NCI-H2107 treated with DMSO at 0.1 percent for 48 hours (cell line): ENCODE data around the gene SOX6.

Experiments
- DNase-seq: peaks from one replicate; lab custom pipeline; 2025; ENCODE audit not compliant: unreplicated experiment; lab: John Stamatoyannopoulos, UW

SOX6 gene

DNA sequence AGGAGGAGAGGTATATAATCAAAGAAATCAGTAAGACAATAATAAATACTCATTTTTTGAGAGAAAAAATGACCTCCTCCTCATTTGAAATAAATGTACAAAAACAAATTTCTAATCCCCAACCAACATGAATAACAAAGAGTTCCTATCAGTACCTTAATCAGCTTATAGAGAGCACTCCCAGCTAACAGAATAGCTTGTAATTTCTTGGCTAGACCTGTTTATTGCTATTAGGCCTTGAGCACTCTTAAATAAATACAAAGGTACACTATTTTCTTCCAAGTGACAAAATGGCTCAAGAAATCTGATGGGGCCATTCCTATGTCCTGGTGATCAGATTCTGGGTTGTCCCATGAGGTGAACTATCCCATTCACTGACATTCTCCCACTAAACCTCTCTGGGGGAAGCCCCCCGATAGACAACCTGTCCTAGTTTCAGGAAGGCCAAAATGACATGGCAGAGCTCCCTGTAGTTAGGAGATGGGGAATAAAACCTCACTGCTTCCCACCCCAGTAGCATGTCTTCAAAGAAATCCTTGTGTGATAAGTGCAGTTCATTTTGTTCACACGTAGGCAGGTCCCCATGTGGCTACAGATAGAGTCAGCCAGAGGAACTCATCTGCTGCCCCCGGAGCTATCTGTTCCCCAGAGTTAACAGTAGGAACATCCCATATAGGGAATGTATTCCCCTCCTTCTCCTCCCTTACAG lies 385.7 kb downstream of the SOX6 start:
- DNase-seq: no peak

DNA sequence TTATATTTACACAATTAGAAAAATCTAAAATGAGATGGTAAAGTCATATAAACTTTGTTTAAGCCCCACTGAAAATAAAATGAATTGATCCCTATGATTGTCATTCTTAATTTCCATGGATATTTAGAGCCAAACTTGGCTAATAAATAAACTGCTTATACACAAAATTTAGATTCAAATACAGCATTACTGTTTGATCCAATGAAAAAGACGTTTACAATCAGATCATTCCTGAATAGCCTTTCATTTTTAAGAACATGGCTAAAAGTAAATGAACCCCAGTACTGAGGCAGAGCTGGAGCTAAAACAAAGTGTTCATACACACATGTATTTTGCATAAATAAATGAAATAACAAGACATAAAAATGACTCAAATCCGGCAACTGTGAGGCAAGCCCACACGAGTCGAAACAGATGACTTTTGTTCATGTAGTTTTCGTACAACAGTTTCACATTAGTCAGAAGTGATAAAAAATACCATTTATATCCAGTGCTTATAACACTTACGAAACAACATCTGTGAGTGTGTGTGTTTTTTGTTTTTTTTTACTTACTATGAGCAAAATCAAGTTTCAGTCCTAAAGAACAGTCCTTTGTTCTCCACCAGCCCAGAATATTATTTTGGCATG lies 386.5 kb downstream of the SOX6 start:
- no peak for DNase-seq

DNA sequence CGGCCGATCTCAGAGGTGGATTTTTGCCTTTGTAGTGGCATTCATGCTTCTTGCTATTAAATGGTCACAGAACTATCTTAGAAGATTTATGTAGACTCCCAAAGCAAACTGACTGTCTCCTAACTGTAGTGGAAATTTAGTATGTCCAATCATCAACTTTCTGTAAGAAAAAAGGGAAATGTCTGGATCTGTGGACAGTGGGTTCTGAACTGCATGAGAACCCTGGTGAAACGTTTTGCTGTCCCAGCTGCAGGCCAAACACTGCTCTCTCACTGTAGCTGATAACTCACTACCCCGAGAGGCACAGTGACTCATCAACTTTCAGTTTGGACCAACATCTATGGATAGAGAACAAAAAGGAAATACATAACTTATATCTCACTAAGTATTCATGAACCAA lies 387.1 kb downstream of the SOX6 start:
- peak; percentile 61 for DNase-seq

DNA sequence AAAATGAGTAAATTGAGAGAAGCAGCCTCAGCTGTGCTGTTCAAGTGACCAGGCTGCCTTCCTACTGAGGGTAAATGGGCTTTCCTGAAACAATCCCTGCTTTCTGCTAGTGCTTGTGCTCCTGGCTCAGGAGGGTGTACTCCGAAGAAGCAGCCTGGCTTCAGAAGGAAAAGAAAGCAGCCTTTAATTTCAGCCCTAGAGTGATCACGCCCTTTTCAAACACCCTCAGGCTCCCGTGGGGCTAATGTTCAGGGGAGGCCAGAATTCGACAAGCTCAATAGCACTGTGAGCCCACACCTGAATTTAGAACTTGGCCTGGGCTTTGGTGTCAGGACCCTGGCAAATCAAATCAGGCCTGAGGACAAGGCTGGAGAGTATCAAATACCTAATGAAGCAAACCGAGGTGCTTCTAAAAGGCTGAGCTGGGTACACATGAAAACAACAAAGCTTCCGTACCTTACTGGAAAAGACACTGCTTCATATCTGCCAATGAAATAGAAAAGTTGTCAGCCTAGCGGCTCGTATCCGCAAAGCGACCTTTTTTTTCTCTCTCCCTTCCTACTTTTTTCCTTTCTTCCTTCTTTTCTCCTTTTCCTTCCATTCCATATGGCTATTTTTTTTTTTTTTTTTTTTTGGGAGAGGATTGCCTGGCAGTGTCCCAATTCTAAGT lies 387.8 kb downstream of the SOX6 start:
- DNase-seq: peak; percentile 42

DNA sequence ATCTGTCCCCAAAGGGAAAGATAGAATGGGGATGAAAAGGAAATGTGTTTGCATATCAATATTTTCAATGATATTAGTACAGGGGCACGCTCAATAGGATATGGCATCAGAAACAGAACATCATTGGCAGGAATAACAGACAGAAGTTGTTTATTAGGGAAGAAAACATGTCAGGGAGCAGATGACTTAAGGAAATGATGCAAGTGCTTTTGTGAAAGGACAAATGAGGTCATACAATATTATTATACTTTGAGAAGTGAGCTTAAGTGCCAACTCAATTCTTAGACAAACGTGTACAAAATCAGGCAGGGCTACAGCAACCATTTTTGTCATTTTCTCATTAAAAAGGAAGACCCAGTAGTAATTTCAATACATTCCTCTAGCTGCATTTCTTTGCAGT lies 388.4 kb downstream of the SOX6 start:
- no peak for DNase-seq

DNA sequence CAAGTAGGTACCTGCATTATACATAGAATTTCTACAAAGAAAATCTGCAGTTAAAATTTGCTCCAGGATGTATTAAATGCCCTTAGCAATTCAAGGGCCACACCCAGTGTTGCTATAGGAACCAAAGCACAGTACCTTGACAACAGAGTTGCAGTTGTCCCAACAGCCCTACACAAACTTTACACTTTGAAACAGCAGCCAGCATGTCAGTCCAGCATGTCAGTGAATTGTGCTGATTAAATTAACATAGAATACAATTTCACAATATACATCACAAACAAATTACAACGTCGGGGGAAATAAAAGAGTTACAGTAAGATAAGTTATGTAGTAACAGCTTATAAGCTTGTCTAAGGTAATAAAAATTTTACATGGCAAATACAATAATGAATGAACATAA lies 389.2 kb downstream of the SOX6 start:
- DNase-seq: no peak

DNA sequence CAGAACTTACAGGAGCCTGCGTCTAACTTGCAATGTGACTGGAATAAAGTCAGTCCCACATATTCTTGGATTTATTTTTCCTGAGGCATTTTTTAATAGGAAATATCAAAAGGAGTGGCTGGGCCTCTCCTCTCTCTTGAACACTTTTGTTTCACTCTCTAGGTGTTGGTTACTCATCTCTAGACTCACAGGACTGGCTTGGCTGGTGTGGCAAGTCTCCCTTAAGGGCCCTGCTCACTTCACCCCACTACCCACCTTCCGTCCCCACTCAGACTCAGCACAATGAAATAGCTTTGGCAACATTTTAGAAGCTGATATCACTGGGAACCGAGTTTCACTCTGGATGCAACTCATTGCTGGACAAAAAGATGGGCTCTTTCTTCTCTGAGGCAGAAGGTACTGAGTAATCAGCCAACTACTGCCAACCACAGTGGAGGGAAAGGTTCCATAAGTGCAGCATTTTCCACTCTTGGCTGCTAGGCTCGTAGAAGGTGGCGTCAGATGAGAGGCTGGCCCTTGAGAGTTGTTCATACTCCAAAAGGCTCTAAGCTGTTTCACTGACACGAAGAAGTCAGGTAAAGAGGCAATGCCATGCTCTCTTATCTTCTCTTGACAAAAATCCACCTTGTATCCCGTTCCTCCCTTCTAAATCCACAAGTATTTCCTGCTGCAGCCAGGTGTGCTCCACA lies 390.6 kb downstream of the SOX6 start:
- DNase-seq: no peak

DNA sequence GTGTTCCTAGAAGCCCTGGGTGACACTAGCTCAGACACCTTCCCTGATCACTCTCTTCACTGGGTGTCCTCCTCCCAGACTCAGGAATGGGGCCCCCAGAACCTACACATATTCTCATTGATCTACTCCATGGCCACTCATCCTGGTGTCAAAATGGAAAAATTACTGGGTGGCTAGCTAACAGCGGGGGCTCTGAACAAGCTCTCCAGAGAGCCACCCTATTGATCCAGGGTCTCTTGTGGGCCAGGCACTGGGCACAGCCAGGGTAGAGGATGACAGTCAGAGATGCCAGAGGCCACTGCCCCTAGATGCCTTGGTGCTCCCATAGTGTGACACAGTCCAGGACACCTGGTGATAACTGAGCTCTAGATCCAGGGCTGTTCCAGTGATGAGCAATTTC lies 393.1 kb downstream of the SOX6 start:
- DNase-seq: no peak

DNA sequence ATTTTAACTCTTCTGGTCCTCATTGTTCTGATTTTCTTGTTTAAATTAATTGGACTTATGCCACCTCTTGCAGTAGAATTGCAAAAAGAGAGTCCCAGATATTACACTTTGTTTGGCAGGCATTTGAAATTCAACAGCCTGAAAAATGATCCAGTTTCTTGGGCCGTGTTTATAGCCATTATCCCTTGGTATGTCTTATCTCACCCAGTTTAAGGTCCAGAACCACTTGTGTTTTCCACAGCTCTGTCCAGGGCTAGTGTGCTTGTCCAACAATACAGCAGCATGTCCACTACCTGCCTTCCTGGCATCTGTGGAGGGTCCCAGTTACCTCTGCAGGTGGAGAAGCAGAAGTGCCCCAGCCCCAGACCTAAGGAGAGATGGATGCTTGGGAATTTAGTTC lies 397.4 kb downstream of the SOX6 start:
- no peak for DNase-seq

DNA sequence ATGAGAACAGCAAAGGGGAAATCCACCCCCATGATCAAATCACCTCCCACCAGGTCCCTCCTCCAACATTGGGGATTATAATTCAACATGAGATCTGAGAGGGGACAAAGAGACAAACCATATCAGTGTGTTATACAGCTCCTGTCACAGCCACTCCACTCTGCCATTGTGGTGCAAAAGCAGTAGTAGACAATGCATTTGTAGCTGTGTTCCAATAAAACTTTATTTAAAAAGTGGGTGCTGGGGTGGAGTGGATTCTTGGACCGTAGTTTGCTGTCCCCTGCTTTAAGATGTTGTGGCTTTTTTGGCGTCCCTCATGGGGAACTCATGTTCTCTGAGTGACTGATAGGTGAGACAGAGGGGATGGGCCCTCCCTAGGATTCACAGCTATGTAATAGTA lies 399.1 kb downstream of the SOX6 start:
- DNase-seq: no peak

DNA sequence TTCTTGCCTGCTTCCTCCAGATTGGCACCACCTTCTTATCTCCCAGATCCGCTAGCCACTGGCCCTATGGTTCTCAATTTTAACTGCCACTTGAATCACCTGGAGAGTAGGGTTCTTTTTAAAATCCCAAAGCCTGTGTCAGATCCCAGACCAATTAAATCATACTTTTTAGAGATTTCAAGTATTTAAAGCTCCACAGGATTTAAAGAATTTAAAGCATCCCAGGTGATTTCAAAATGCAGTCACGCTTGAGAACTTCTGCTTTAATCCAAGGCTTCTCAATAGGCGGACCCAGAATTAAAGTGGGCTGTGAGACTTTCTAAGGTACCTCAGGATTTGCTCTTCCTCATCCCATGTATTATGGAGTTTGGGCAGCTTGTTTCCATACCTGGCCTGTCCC lies 400.0 kb downstream of the SOX6 start:
- DNase-seq: no peak

DNA sequence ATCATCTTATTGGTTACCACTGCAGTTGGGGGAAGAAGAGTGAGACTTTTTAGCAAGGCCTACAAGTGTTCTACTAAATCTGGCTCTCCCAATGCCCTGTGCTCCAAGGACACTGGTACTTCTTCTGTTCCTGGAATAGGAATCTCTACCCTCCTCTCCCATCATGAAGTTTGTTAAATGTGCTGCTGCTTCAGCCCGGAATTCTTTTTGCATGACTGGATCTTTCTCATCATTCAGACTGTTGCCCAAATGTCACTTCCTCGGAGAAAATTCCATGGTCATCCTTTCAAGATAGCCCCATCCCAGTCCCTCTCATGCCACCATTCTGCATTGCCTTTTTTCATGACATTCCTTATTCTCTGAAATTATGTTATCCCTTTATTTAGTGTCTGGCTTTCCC lies 400.8 kb downstream of the SOX6 start:
- DNase-seq: no peak

DNA sequence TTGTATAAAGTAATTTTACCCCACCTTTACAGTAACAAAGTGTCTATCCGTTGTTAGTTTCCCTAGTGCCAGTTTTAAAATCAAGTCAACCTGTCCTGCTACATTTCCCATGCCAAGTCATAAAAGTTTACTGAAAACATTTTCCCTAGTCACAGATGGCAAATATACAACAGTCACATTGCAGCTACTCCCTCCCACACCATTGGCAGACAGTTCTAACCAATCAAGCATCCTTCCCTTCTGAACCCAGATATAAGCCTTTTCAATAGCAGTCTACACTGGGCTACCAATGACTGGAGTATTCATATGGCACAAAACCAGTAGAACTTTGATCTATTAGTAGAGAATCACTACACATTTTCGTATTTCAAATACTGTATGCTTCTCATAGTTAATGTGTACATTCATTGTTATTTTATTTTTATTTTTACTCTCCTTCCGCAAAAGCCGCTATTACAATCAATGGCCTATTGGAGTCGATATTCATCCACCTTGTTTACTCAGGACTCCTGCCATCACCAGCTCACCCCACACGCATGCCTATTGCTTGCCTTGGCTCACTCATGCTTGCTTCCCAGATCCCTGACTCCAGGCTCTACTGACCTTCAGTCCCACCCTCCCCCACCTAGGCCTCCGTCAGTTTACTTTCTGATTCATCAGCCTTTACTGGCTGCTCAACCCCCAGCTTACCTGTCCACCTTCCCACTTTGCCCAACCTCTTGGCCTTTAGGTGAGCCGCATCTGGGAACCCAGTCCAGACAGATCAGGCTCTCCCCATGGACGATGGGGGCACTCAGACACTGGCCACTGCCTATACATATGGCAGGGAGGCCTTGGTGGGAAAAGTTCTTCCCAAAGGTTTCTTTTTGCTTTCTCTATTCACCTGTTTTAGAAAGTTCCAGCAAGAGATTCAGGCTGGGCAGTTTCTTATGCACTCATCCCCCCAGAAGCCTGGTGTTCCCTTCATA lies 408.4 kb downstream of the SOX6 start:
- no peak for DNase-seq

DNA sequence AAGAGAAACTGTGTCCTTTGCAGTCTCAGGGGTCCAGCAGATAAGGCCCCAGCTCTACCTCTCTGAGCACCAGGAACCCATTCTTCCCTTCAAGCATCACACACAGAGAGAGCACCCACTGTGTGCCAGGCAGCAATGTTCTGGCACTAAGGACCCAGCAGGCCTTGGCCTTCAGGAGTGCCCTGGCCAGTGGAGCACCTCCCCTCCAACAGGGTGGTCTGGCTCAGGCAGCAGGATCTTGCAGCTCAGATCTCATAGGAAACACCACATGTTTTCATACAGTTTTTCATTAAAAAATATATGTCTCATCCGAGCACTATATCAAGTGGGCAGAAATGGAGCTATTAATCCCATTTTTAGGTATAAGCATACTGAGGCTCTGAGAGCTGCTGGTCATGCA lies 410.6 kb downstream of the SOX6 start:
- DNase-seq: no peak

DNA sequence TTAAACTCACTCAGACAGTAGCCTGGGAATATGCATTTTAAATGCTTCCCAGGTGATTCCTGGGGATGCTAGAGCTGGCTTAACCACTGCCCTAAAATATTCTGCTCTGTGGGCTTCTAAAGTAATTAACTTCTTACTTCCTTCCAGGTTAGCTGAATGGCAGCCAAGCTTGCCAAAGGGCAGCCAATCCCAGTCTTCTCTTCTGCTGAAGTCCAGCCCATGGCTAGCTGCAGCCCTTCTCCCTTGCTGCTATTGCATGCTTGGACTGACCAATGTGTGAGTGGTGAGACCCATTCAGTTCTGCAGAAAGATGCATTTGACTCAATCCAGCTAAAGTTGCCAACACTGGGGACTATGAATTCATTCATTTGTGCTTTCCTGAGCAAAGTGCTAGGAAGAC lies 411.9 kb downstream of the SOX6 start:
- DNase-seq: no peak

DNA sequence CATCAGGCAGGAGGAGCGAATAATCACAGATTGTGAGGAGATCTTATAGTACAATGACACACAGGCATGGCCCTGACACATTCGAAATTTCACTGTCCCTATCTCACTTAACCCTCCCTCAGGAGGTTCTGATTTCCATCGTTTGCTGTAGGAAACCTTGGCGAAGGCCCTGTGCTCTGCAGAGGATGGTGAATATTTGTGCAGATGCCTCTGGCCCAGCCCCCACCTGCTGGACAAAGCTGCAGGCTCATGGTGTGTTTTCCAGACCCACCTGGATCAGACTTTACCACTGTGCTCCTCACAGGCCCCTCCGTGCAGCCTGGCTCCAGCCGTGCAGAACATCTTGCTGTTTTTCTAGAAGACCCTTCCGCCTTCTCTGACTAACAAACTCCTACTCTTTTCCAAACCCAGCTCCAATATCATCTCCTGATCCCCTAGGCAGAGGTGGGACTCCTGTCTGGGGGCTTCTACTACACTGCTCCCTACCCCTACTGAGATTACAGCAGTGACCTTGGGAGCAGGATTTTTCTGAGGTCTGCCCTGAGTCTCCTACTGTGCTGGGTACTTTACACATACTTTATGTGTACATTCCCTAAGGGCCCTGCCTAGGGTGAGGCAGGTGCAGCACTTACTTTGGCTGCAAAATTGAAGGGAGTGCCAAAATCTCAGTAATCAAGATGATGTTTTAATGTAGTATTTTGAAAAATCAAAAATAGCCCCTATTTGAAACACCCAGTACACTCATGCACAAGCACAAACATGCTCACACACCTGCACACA lies 412.7 kb downstream of the SOX6 start:
- DNase-seq: peak; percentile 18

DNA sequence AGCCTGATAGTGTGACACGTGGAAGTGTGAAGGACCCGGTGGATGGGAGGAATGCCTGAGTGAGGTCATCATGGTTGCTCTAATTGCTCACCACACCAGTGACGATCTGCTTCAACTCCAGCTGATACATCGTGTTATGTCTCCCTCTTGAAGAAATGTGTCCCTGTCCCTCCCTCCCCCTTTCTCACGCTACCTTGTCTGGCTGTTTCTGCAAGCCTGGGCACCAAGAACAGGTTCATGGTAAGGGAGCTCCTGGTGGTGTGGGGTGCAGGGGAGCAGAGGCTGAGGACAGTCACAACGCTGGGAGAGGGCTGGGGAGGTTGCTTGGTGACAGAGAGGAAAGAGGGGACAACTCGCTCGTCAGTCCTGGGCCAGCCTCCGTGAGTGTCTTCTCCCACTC lies 413.4 kb downstream of the SOX6 start:
- DNase-seq: no peak

DNA sequence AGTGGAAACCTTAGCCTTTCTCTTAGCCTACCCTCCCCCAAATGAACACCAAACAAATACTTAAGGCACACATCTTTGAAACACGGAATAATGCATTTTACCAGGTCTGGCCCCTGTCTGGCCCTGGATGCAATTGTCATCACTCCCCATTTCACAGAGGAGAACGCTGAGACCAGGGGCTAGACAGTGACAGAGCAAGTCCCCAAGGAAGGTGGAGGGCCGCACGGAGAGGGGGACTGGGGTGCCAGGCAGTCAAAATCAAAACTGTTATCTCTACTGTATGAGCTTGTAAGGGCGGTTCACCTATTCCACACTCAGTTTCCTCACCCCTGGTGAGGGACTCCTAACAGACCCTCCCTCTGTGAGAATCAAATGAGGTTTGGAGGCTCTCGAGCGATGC lies 414.2 kb downstream of the SOX6 start:
- DNase-seq: no peak

DNA sequence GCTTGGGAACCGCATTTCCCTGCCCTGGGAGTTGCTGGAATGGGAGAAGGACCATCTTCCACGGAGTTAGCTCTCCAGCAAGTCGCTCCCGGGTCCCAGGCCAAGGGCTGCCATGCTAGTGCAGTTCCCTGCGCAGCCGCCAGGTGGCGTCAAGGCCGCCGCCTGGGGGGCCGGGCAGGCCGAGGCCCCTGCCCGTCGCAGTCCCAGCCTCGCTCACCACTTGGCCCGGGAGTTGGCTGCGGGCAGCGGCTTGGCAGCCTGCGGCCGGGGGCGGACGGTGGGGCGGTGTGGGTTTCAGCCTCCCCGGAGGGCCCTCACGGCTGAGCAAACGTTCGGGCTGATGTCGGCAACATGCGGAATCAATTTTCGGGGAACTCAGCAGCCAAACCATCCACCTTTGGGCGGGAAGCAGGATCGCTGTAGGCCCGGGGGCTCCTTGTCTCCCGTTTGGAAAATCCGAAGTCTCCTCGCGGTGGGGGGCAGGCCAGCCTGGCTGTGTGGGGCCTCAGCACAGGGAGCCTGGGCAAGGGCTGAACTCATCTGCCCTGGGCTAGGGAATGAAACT lies 415.1 kb downstream of the SOX6 start:
- no peak for DNase-seq
